Choroid plexus epithelial cell (primary cell): ENCODE results near the gene FBXL13.
"Not testable (repeated sequence)": the region's sequence is repeated elsewhere in the genome, so short reads cannot be mapped to it uniquely, and the experiment has no call there.

Experiments used
- DNase-seq: peaks from one replicate; pipeline ENCODE4 v3.0.0-alpha.2; 2010; ENCODE audit warnings: low read depth
- H3K4me3 ChIP-seq: 2 replicates; pipeline ENCODE4 v1.5.1; 2011; ENCODE audit warnings: low read depth, mild to moderate bottlenecking, control low read depth, low read length, moderate library complexity
- TF ChIP-seq, protein P1 (sequence below): conservative IDR thresholded peaks from 2 replicates; pipeline ENCODE4 v1.5.1; 2011; ENCODE audit warnings: low read depth, mild to moderate bottlenecking, control low read depth, inconsistent platforms, low read length, moderate library complexity

Gene FBXL13

DNA sequence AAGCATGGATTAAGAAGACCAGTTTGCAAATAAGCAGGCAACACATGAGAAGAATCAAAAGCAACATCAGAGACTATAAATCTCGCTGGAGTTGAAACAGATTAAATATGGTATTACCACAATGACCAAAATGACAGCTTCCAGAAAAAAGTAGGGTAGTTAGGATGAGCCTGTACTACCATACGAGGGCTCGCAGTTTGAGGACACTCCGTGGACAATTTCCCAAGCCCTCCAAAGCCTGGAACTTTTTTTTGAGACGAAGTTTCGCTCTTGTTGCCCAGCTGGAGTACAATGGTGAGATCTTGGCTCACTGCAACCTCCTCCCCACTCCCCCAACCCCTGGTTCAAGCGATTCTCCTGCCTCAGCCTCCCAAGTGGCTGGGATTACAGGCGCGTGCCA is 160.8 kb downstream of the FBXL13 start:
- TF ChIP-seq, protein P1, sequence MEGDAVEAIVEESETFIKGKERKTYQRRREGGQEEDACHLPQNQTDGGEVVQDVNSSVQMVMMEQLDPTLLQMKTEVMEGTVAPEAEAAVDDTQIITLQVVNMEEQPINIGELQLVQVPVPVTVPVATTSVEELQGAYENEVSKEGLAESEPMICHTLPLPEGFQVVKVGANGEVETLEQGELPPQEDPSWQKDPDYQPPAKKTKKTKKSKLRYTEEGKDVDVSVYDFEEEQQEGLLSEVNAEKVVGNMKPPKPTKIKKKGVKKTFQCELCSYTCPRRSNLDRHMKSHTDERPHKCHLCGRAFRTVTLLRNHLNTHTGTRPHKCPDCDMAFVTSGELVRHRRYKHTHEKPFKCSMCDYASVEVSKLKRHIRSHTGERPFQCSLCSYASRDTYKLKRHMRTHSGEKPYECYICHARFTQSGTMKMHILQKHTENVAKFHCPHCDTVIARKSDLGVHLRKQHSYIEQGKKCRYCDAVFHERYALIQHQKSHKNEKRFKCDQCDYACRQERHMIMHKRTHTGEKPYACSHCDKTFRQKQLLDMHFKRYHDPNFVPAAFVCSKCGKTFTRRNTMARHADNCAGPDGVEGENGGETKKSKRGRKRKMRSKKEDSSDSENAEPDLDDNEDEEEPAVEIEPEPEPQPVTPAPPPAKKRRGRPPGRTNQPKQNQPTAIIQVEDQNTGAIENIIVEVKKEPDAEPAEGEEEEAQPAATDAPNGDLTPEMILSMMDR: no peak
- H3K4me3 ChIP-seq: peak overlapping the region; percentile 63
- no peak for DNase-seq

DNA sequence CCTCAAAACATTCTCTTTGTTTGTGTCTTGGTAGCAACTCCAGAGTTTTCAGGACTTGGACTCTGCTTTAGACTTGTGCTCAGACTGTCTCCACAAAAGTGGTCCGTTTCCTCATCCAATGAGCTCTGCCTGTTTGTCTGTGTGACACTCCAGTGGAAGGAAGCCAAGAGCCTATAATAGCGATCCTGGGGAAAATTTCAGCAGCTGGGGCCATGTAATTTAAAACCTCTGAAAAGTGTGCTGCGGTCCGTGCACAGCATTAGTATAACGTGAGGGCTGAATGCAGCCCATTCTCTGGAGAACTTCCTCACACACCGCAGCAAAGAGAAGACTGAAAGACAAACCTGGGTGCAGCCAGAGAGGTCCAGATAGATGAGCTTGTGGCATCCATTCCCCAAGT is 161.9 kb downstream of the FBXL13 start, which contains the start of gene LRRC17:
Gene LRRC17, plus strand, starts transcription at position 259 of the 400 bp plus-strand sequence. CDS start 20,914 bp downstream, outside the sequence.
- peak; percentile 96 for DNase-seq
- peak within 1 kb of the TSS; percentile 63 for H3K4me3 ChIP-seq
- TF ChIP-seq, protein P1: no peak

DNA sequence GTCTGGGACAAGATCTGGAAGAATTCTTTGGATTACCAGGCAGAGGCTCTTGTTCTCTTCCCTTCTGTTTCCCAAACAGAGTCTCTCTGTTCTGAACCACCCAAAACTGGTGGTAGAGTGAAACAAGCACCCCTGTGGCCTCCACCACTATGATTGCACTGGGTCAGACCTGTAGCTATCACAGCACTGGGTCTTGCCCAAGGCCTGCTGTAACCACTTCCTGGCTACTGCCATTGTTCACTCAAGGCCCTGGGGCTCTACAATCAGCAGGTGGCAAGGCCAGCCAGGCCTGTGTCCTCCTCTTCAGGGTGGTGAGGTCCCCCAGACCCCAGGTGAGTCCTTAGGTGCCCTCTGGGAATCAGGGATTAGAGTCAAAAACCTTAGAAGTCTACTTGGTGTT is 165.9 kb downstream of the FBXL13 start:
- no peak overlapping the region for H3K4me3 ChIP-seq
- DNase-seq: no peak
- TF ChIP-seq, protein P1: no peak

DNA sequence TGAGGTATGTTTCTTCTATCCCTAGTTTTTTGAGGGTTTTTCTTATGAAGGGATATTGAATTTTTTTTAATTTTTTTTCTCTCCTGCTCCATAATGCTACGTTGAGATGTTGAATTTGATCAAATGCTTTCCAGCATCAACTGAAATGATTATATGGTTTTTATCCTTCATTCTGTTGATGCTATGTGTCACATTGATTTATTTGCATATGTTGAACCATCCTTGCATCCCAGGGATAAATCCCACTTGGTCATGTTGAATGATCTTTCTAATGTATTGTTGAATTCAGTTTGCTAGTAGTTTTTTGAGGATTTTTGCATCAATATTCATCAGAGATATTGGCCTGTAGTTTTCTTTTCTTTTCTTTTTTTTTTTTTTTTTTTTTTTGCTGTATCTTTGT is 171.0 kb downstream of the FBXL13 start:
- DNase-seq, H3K4me3 ChIP-seq: not testable (repeated sequence)

DNA sequence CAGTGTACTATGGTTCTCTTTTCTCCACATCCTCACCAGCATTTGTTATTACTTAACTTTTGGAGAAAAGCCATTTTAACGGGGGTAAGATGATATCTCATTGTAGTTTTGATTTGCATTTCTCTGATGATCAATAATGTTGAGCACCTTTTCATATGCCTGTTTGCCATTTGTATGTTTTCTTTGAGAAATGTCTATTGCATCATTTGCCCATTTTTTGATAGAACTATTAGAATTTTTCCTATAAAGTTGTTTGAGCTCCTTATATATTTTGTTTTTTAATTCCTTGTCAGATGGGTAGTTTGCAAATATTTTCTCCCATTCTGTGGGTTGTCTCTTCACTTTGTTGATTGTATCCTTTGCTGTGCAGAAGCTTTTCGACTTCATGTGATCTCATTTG is 172.5 kb downstream of the FBXL13 start:
- DNase-seq: not testable (repeated sequence)

DNA sequence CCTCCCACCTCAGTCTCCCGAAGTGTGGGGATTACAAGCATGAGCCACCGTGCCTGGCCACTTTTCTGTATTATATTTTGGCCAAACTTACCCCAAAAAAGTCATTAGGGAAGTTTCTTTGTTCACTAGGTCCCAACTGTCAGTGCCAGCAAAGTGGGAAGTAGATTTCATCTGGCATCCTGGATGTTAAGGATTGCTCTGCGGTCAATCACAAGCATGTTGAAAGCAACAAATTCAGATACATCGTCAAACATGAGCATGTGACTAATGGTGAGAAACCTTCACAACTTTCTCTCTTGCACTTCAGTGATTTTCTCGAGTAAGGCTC is 176.1 kb downstream of the FBXL13 start:
- no peak overlapping the region for H3K4me3 ChIP-seq
- no peak for DNase-seq
- TF ChIP-seq, protein P1: no peak

More for the DNA sequence above, 172.5 kb downstream of the FBXL13 start:
- not testable (repeated sequence) for H3K4me3 ChIP-seq

DNA sequence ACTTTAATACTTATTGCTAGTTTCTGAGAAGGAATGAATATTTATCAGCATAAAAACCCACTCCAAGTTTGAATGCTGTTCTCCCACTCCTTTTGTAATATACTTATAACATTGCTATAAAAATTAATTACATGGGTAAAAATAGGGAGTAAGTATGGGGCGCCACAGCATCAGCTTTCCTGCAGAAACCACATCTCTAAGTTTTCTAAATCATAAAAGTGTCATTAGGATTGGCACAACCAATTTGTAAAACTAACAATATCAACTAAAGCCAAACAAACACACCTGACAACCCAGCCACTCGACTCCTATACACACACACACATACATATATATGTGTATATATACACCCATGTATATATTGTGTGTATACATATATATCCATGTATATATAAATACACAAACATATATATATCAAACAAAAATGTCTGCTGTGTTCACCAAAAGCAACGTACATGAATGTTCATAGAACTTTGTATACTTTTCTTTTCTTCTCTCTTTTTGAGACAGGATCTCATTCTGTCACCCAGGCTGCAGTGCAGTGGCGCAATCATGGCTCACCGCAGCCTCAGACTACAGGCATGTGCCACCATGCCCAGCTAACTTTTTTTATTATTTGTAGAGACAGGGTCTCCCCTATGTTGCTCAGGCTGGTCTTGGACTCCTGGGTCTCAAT is 176.6 kb downstream of the FBXL13 start:
- no peak overlapping the region for H3K4me3 ChIP-seq
- TF ChIP-seq, protein P1: no peak
- no peak for DNase-seq

DNA sequence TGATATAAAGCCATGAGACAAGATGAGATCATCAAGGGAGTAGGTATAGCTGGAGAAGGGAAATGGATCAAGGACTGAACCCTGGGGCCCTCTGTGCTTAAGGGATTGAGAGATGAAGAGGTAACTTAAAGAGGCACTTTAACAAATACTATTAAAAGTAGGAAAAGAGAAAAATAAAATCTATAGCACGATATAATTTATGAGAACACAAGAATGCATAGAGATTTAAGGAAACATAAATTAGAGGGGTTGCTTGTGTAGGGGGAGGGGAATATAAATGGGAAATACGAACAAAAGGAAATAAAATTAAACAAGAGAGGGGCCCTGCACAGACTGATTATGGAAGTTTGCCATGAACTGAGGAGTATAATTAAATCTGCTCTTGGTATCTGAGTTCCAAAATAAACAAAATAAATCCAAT is 177.4 kb downstream of the FBXL13 start:
- no peak for DNase-seq
- TF ChIP-seq, protein P1: no peak
- H3K4me3 ChIP-seq: no peak overlapping the region
